ENCODE results near the gene OGFOD2. TPM values are rescaled to one million over a fixed set of nuclear protein-coding genes. Genes with fewer than 3 reads are reported as not detected.
"Not testable (repeated sequence)": the region's sequence is repeated elsewhere in the genome, so short reads cannot be mapped to it uniquely, and the experiment has no call there.

OGFOD2 gene
- total and polyA plus RNA-seq, 2 of the 13 experiments (the other 11 are each of a cell fraction or from before 2014, with no cell fraction given): 13.2 to 14.6 TPM

DNA sequence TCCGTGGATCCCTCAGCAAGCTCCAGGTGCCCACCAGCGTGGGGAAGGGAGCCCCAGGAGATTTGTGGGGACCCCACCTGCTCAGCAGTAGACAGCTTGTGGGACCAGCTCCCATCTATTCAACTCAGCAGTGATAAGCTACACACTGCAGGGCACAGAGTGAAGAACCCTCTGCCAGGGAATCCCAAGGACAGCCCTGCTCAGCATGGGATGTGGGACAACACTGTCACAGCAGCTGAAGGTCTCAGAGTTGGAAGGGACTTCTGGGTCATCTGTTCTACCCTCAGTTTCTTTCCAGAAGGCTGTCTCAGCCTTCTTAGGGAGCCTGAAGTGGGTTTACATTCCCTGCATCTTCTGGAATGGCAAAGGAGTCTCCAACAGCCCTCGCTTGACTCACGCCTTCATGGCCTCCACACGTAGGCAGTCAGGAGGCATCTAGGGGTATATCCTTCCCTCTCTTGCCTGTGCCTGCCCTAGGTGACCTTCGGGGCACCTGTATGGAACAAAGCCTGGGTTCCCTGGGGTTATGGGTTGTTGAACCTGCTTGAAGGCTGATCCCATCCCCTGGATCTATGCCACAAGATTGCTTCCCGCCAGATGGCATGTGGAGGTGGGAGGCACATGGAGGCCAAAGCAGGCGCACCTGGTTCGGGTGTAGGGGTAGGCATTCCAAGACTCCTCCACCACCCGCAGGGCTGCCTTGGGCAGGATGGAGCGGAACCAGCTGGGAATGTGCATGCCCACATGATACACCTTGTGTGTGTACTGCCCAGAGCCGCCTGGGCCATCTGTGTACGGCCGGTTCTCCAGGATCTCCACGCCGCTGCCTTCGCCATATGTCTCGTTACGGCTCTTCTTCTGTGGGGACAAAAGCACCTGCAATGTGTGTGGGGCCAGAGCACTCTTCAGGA is 38.4 kb downstream of the OGFOD2 start:
- no peak for TF ChIP-seq MTF1 (CRISPR knock-in tag; IDR thresholded peaks at IDR 0.05)
- no peak for TF ChIP-seq ZNF850 (CRISPR knock-in tag; conservative IDR thresholded peaks at IDR 0.05)
- TF ChIP-seq, protein P1, sequence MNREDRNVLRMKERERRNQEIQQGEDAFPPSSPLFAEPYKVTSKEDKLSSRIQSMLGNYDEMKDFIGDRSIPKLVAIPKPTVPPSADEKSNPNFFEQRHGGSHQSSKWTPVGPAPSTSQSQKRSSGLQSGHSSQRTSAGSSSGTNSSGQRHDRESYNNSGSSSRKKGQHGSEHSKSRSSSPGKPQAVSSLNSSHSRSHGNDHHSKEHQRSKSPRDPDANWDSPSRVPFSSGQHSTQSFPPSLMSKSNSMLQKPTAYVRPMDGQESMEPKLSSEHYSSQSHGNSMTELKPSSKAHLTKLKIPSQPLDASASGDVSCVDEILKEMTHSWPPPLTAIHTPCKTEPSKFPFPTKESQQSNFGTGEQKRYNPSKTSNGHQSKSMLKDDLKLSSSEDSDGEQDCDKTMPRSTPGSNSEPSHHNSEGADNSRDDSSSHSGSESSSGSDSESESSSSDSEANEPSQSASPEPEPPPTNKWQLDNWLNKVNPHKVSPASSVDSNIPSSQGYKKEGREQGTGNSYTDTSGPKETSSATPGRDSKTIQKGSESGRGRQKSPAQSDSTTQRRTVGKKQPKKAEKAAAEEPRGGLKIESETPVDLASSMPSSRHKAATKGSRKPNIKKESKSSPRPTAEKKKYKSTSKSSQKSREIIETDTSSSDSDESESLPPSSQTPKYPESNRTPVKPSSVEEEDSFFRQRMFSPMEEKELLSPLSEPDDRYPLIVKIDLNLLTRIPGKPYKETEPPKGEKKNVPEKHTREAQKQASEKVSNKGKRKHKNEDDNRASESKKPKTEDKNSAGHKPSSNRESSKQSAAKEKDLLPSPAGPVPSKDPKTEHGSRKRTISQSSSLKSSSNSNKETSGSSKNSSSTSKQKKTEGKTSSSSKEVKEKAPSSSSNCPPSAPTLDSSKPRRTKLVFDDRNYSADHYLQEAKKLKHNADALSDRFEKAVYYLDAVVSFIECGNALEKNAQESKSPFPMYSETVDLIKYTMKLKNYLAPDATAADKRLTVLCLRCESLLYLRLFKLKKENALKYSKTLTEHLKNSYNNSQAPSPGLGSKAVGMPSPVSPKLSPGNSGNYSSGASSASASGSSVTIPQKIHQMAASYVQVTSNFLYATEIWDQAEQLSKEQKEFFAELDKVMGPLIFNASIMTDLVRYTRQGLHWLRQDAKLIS (CRISPR knock-in tag; IDR thresholded peaks at IDR 0.05): no peak
- TF ChIP-seq ZNF570 (CRISPR knock-in tag; IDR thresholded peaks at IDR 0.05; ENCODE audit: borderline replicate concordance): no peak
- TF ChIP-seq REL (CRISPR knock-in tag; conservative IDR thresholded peaks at IDR 0.05): no peak
- TF ChIP-seq KDM5B (CRISPR knock-in tag; IDR thresholded peaks at IDR 0.05; ENCODE audit: borderline replicate concordance): no peak
- no peak for TF ChIP-seq ZKSCAN8 (CRISPR knock-in tag; IDR thresholded peaks at IDR 0.05; ENCODE audit: borderline replicate concordance)
- TF ChIP-seq MAFF (IDR thresholded peaks at IDR 0.05; ENCODE audit: low read depth, low read length): no peak
- TF ChIP-seq NONO (IDR thresholded peaks at IDR 0.05): no peak
- TF ChIP-seq NONO (CRISPR knock-in tag; conservative IDR thresholded peaks at IDR 0.05): no peak
- TF ChIP-seq ARNT (IDR thresholded peaks at IDR 0.05): no peak
- TF ChIP-seq TGIF2 (CRISPR knock-in tag; IDR thresholded peaks at IDR 0.05): no peak
- Histone ChIP-seq H3K36me3 (replicated peaks in 1 of 2; ENCODE audit: control insufficient read depth in 1 of 2, insufficient read depth in 2 of 2, low read length in 2 of 2) (peaks cover 9 to 30% of the 10 kb centered on the region in 2 experiments; a peak in 4 of 5 replicates), H3K4me1 (ENCODE audit: insufficient read depth, low read length) (peaks cover 3% of the 10 kb centered on the region), H4K20me1 (ENCODE audit: insufficient read depth, low read length) (no peaks in the 10 kb centered on the region), H3K9ac (ENCODE audit: insufficient read depth, low read depth, low read length) (no peak overlapping the region), H3K79me2 (ENCODE audit: insufficient read depth, low read length) (no peaks in the 10 kb centered on the region), H2AFZ (ENCODE audit: low read length) (no peak overlapping the region), H3K4me2 (ENCODE audit: low read depth, low read length) (no peak overlapping the region), H3K4me3 (replicated peaks in 1 of 3; ENCODE audit: insufficient read depth in 1 of 3, low read depth in 2 of 3, low read length in 3 of 3) (no peak overlapping the region), H3K27ac (ENCODE audit: extremely low read length, insufficient read depth, low read length) (no peak overlapping the region), H3K27me3 (ENCODE audit: control insufficient read depth in 1 of 2, insufficient read depth in 2 of 2, low read length in 2 of 2) (no peaks in the 10 kb centered on the region), H3K9me3 (ENCODE audit: low read length) (no peaks in the 10 kb centered on the region)
- ATAC-seq (no peak), DNase-seq (ENCODE audit: low spot score) (no peak), FAIRE-seq (no peak)
- WGBS (ENCODE audit: low lambda C conversion rate): 99% methylated on average over 10 of the region's 19 CpGs
- in situ Hi-C loops (cut with HindIII; ENCODE audit: extremely low pct_ligation_motif_present, low pct_unique_long_range_greater_than_20kb) (no loop called here), intact Hi-C loops (cut with micrococcal nuclease; ENCODE audit: unreplicated experiment) (no loop called here)
- ChIA-PET CTCF (ENCODE audit: low intra/inter-chr PET ratio, low total read pairs) (no interaction called here), POLR2A (no interaction called here)
- no TSS peak for BruUV-seq (replicated peaks)

DNA sequence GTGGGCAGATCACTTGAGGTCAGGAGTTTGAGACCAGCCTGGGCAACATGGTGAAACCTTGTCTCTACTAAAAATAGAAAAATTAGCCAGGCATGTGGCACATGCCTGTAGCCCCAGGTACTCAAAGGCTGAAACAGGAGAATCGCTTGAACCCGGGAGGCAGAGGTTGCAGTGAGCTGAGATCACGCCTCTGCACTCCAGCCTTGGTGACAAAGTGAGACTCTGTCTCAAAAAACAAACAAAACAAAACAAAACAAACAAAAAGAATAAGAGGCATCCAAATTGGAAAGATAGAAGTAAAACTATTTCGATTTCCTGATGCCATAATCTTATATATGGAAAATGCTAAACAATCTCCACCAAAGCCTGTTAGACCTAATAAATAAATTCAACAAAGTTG is 39.4 kb downstream of the OGFOD2 start:
- in situ Hi-C loops (cut with HindIII; ENCODE audit: extremely low pct_ligation_motif_present, low pct_unique_long_range_greater_than_20kb); H3K9ac ChIP-seq (ENCODE audit: insufficient read depth, low read depth, low read length); H2AFZ ChIP-seq (ENCODE audit: low read length); H3K4me3 ChIP-seq (replicated peaks in 1 of 3; ENCODE audit: insufficient read depth in 1 of 3, low read depth in 2 of 3, low read length in 3 of 3); BruUV-seq (replicated peaks); H4K20me1 ChIP-seq (ENCODE audit: insufficient read depth, low read length); ATAC-seq; intact Hi-C loops (cut with micrococcal nuclease; ENCODE audit: unreplicated experiment); H3K79me2 ChIP-seq (ENCODE audit: insufficient read depth, low read length); FAIRE-seq; H3K27me3 ChIP-seq (ENCODE audit: control insufficient read depth in 1 of 2, insufficient read depth in 2 of 2, low read length in 2 of 2); POLR2A ChIA-PET; H3K27ac ChIP-seq (ENCODE audit: extremely low read length, insufficient read depth, low read length); H3K9me3 ChIP-seq (ENCODE audit: low read length); CTCF ChIA-PET (ENCODE audit: low intra/inter-chr PET ratio, low total read pairs); H3K4me2 ChIP-seq (ENCODE audit: low read depth, low read length); DNase-seq (ENCODE audit: low spot score): not testable (repeated sequence)
- peaks cover 7 to 26% of the 10 kb centered on the region in 2 experiments; a peak in 4 of 5 replicates for H3K36me3 ChIP-seq (replicated peaks in 1 of 2; ENCODE audit: control insufficient read depth in 1 of 2, insufficient read depth in 2 of 2, low read length in 2 of 2)
- peaks cover 13% of the 10 kb centered on the region for H3K4me1 ChIP-seq (ENCODE audit: insufficient read depth, low read length)
- WGBS (ENCODE audit: low lambda C conversion rate): 96% methylated on average over 4 of the region's 4 CpGs

Measured in HepG2 (cell line).